Measurements from ENCODE around the gene MTFR1L.

MTFR1L gene

GRCh38 chr1:25819491-25820246 lies at the start of gene MTFR1L:
TSS of gene MTFR1L (plus strand) at chr1:25819954. CDS start at chr1:25823105, 3,151 bp downstream.
- DNase-seq = peak; percentile 90

- DNase-seq = no peak
These were observed 49.1 kb upstream of the MTFR1L start for GRCh38 chr1:25770541-25771220.

DNA sequence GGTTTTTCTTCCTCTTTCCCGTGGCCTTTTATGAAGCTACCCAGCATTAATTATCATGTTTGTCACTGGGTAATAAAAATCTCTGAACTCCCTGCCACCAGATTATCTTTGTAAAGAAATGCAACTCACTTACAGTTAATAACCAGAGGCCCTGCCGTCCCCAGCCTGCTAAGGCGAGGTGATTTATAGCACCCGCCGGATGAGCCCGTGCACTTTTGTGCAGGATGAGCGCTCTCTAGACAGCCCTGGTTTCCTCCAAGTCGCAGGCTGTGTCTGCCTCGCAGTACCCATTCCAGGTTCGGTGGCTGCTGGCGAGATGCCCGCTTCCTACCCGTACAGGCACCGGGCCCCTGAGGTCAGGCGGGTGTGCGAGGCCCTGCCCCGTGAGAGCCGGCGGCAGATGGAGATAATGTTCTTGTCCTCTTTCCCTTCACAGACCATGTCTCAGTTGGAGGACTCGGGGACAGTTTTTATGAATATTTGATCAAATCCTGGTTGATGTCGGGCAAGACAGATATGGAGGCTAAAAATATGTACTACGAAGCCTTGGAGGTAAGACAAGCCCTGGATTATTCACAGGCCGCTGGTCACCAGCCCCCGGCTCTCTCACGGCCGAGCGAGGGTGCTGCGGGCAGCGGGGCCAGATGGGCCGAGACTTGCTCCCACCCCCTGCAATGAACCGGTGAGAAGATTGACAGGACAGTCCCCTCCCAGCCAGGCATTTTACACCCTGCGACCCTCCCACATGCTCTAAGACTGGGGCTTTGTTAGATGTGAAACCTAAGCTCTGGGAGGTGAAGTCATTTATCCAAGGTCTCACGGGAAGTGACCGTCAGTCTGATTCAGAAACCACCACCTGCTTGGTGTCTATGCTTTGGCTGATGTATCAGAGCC lies 48.3 kb upstream of the MTFR1L start:
- DNase-seq = no peak

- DNase-seq = no peak
These were observed 47.6 kb upstream of the MTFR1L start for GRCh38 chr1:25772164-25772563.

GRCh38 chr1:25772692-25773245 lies 47.0 kb upstream of the MTFR1L start:
- no peak for DNase-seq

DNA sequence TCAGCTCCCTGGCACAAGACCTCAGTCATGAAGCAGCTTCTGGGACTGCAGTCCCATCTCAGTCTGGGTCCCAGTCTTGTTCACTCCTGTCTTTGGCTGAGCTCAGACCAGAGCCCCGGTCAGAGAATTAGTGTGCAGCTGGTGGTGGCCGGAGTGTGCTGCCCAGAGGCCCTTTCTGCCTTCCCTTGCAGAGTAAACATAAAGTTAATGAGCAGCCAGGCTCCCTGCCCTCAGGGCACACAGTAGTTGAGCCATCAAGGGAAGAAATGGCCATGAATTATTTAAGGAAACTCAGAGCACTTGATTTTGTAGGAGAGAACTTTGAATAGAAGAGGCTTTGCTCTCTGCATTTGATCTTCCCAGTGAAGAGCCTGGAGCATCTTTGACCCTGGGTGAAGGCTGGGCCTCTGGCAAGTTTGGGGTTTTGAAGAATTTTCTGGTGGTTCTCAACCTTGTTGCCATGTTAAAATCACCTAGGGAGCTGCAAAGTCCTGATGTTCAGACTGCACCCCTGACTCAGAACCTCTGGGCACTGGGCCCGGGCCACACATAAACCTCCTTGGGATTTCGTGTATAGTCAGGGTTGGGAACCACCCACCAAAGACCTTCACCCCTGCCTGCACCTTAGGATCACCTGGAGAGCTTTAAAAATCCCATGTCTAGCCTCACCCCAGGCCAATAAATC lies 46.2 kb upstream of the MTFR1L start:
- DNase-seq = no peak

DNA sequence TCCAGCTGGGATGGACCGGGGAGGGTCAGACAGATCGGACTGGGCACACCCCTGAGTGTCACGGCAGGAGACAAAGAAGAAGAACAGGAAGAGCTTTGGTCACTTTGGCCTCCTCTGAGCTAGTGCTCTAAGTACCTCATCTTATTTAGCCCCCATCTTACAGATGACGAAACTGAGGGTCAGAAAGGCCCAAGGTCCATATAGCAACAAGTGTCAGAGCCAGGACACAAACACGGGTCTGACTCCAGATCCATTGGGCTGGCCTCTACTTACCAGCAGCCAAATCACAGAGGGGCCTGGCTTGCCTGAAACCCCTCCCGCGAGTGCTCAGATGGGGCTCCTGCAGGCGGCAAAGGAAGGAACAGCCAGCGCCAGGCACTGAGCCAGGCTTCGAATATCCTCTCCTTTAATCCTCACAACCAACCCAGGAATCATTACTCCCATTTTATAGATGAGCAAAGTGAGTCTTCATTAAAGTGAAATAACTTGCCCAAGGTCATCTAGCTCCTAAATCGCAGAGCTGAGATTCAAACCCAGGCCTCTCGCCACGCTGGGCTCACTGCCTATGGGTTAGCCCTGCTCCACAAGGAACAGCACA lies 45.4 kb upstream of the MTFR1L start:
- no peak for DNase-seq

- DNase-seq = no peak
These were observed 44.6 kb upstream of the MTFR1L start for GRCh38 chr1:25774921-25775771.

DNA sequence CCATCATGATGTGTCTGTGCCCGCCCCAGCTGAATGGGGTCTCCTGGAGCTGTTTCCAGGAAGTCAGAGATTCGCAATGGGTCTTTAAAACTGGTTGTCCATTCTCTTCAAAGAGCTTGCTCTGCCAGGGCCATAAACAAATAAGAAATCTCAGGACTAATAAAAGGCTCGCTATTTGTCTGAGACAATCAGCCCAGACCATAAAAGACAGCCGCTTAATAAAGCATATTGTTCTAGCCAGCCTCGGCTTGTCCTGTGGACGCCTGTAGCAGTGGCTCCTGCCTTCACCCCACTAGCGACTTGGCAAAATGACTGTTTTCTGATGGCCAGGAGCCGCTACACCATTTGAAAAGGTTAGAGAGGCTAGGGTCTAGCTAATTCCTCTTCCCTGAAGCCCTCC lies 40.4 kb upstream of the MTFR1L start:
- no peak for DNase-seq

GRCh38 chr1:25779894-25780293 lies 39.9 kb upstream of the MTFR1L start:
- no peak for DNase-seq

- DNase-seq = no peak
These were observed 39.2 kb upstream of the MTFR1L start for GRCh38 chr1:25780318-25781129.

DNA sequence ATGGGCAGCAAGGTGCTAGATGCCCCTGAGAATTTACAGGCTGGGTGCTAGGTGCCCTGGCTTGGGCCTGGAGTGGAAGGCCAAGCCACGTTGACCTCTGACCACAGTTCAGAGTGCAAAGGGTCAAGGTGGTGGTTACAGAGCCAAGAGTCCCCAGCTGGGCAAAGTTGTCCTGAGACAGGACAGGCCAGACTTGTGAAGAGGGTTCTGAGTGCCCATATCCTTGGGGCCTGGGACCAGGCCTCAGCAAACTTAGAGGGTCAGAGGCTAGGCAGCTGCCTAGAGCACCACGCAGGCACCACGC lies 38.7 kb upstream of the MTFR1L start:
- no peak for DNase-seq

DNA sequence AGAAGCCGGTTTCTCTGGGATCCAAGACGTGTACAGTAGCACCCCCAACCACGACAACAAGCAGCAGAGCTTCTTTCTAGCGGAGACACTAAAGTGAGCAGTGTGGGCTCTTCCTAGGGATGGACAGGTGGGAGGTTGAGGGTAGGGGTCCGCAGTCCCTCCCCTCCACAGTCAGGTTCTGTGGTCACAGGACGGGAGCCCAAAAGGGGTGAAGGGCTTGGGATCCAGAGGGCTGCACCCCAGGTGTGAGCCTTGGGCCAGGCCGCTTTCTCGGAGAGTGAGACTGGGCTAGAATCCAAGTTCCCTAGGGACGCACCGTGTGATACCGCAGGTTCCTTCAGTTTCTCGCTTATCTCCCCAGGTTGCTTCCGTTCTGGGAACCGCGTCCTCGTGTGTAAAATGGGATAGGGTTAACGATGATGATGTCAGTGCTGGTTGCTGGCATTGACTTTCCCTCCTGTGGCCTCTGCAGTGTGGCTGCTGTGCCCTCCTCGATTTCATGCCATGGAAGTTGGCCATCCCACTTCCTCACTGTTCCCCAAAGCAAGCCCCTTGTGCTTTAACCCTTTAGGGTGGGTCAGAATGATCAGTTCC lies 37.0 kb upstream of the MTFR1L start:
- no peak for DNase-seq

DNA sequence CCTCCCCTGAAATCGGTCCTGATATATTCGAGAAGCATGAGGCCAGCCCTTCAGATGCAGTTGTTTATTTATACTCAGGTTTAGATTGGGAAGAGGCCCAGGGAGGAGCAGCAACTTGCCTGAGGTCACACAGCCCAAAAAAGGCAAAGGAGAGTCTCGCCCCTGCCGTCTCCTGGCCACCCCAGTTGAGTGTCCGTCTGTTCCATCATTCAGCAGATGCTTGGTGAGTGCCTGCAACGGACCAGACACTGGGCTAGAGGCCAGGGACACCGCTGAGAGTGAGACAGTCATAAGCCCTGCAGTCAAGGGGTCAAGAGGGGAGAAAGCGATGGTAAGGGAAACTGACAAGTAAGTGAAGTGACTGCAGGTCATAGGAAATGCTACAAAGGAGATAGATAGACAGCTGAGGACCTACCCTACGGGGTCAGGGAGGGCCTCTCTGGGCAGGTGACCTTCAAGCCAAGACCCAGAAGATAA lies 35.1 kb upstream of the MTFR1L start:
- no peak for DNase-seq

- DNase-seq = no peak
These were observed 34.3 kb upstream of the MTFR1L start for GRCh38 chr1:25785333-25786067.

DNA sequence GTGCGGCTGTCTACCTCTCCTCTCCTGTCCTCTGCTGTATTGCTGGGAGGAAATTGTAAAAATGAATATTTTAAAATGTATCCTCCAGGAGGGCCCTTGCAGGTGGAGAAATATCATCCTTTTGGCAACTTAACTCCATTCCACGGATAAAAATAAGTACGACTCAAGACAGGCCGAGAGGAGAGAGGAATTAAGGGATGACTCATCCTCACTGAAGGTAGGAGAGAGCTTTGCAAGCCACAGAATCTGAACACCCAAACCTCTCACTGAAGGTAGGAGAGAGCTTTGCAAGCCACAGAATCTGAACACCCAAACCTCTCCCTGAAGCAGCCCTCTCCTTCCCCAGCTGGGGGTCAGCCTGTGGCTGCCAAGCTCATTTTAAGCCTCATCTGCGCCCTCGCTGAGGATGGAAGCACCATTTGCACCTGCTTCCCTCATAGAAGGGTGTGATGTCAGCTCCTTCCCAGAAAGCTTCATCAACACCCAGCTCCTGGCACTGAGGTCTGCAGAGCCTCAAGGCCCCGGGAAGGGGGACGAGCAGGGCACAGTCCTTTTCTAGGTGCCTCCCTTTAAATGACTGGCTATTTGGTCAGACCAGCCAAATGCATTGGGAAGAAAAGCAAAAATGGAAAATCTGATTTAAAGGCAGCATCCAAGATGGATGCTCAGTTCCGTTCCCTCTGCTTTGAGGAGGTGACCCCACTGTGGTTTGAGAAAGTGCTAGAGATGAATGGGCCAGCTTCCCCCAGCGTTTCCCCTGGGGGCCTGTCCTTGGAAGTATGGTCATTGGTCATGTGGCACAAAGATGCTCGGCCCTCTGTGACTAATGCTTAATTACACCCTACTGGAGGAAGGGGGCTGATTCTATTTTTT lies 32.6 kb upstream of the MTFR1L start:
- no peak for DNase-seq

- DNase-seq = no peak
These were observed 32.0 kb upstream of the MTFR1L start for GRCh38 chr1:25787760-25788166.

DNA sequence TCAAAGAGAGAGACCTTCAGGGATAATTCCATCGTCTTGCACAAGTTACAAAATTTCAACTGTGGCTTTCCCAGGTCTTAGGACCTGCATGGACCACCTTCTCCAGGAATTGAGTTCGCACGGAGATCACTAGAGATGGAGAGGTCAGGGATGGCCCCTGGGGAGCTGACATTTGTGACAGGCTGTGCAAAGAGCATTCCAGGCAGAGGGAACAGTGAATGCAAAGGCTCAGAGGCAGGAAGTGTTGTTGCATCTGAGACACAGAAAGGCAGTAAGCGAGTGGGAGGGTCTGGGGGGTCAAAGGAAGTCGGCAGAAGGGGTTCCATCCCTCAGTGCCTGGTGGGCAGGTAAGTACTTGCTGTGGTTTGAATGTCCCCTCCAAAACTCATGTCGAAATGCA lies 29.3 kb upstream of the MTFR1L start:
- no peak for DNase-seq
